Activated CD8-positive, alpha-beta memory T cell treated with anti-CD3 and anti-CD28 coated beads, Interleukin-2, amount 50 U/mL, for 24 hours (primary cell): ENCODE data around the gene ATP5MC3.
"Not testable (repeated sequence)": the region's sequence is repeated elsewhere in the genome, so short reads cannot be mapped to it uniquely, and the experiment has no call there.

Experiments used
- DNase-seq: peaks from one replicate; pipeline ENCODE4 v3.0.0-alpha.2; 2020; ENCODE audit errors: extremely low read depth

ATP5MC3 gene

GRCh38 chr2:175181104-175181876, at the start of gene ATP5MC3:
Gene ATP5MC3 (minus strand): TSS chr2:175181710. CDS start chr2:175181393, 317 bp downstream.
- DNase-seq = peak; percentile 78

- not testable (repeated sequence) for DNase-seq
These were observed 47.1 kb upstream of the ATP5MC3 start for GRCh38 chr2:175228601-175229000.

- no peak for DNase-seq
These were observed 46.7 kb upstream of the ATP5MC3 start for GRCh38 chr2:175228179-175228578.

- no peak for DNase-seq
These were observed 45.9 kb upstream of the ATP5MC3 start for GRCh38 chr2:175227393-175227792.

- no peak for DNase-seq
These were observed 38.6 kb upstream of the ATP5MC3 start for GRCh38 chr2:175220075-175220474.

- no peak for DNase-seq
These were observed 37.0 kb upstream of the ATP5MC3 start for GRCh38 chr2:175218551-175218950.

- no peak for DNase-seq
These were observed 26.4 kb upstream of the ATP5MC3 start for GRCh38 chr2:175207741-175208438.

- DNase-seq = no peak
These were observed 25.4 kb upstream of the ATP5MC3 start for GRCh38 chr2:175206866-175207265.

- DNase-seq = no peak
These were observed 24.0 kb upstream of the ATP5MC3 start for GRCh38 chr2:175205523-175205922.

GRCh38 chr2:175203621-175204496, 22.3 kb upstream of the ATP5MC3 start:
- DNase-seq = peak; percentile 17

- DNase-seq = no peak
These were observed 13.5 kb upstream of the ATP5MC3 start for GRCh38 chr2:175195012-175195411.

GRCh38 chr2:175188761-175189160, 7.3 kb upstream of the ATP5MC3 start:
- no peak for DNase-seq

GRCh38 chr2:175187378-175187777, 5.9 kb upstream of the ATP5MC3 start:
- DNase-seq = no peak

- no peak for DNase-seq
These were observed 2.2 kb upstream of the ATP5MC3 start for GRCh38 chr2:175183674-175184073.

- no peak for DNase-seq
These were observed 383 bp upstream of the ATP5MC3 start for GRCh38 chr2:175181877-175182308.

- peak; percentile 30 for DNase-seq
These were observed 808 bp downstream of the ATP5MC3 start for GRCh38 chr2:175180701-175181103.

GRCh38 chr2:175176624-175177023, 4.9 kb downstream of the ATP5MC3 start:
- DNase-seq = no peak

- DNase-seq = no peak
These were observed 5.6 kb downstream of the ATP5MC3 start for GRCh38 chr2:175175896-175176295.

- no peak for DNase-seq
These were observed 6.2 kb downstream of the ATP5MC3 start for GRCh38 chr2:175175320-175175719.

GRCh38 chr2:175170659-175171304, 10.7 kb downstream of the ATP5MC3 start:
- no peak for DNase-seq

GRCh38 chr2:175169191-175169590, 12.3 kb downstream of the ATP5MC3 start:
- DNase-seq = no peak

- DNase-seq = no peak
These were observed 13.0 kb downstream of the ATP5MC3 start for GRCh38 chr2:175168564-175168945.
